Measurements from ENCODE around the gene PRR19.

The PRR19 gene

GRCh38 chr19:42275517-42275916, 26.4 kb upstream of the PRR19 start:
- DNase-seq = no peak

GRCh38 chr19:42276284-42276683, 25.6 kb upstream of the PRR19 start:
- no peak for DNase-seq
- TF ChIP-seq GATA1 (IDR thresholded peaks at IDR 0.05; ENCODE audit: low read depth, low read length) (no peak), POLR2A (IDR thresholded peaks at IDR 0.05; ENCODE audit: low read length) (no peak)

More at GRCh38 chr19:42275517-42275916, 26.4 kb upstream of the PRR19 start:
- no peak for TF ChIP-seq POLR2A (IDR thresholded peaks at IDR 0.05; ENCODE audit: low read length)
- TF ChIP-seq GATA1 (IDR thresholded peaks at IDR 0.05; ENCODE audit: low read depth, low read length) = no peak

GRCh38 chr19:42276821-42277220, 25.1 kb upstream of the PRR19 start:
- no peak for DNase-seq
- TF ChIP-seq GATA1 (IDR thresholded peaks at IDR 0.05; ENCODE audit: low read depth, low read length) (no peak), POLR2A (IDR thresholded peaks at IDR 0.05; ENCODE audit: low read length) (no peak)

- DNase-seq = no peak
- TF ChIP-seq POLR2A (IDR thresholded peaks at IDR 0.05; ENCODE audit: low read length) = peak; percentile 17
- no peak for TF ChIP-seq GATA1 (IDR thresholded peaks at IDR 0.05; ENCODE audit: low read depth, low read length)
Measured at GRCh38 chr19:42277821-42278451, 24.0 kb upstream of the PRR19 start.

- TF ChIP-seq GATA1 (IDR thresholded peaks at IDR 0.05; ENCODE audit: low read depth, low read length) (no peak), POLR2A (IDR thresholded peaks at IDR 0.05; ENCODE audit: low read length) (no peak)
- DNase-seq = no peak
Measured at GRCh38 chr19:42278452-42279154, 23.3 kb upstream of the PRR19 start.

- no peak for TF ChIP-seq GATA1 (IDR thresholded peaks at IDR 0.05; ENCODE audit: low read depth, low read length)
- no peak for TF ChIP-seq POLR2A (IDR thresholded peaks at IDR 0.05; ENCODE audit: low read length)
Measured at GRCh38 chr19:42279155-42279901, 22.6 kb upstream of the PRR19 start.

GRCh38 chr19:42279902-42280814, 21.8 kb upstream of the PRR19 start:
- peak; percentile 94 to 95 for DNase-seq
- TF ChIP-seq GATA1 (IDR thresholded peaks at IDR 0.05; ENCODE audit: low read depth, low read length) (no peak), POLR2A (IDR thresholded peaks at IDR 0.05; ENCODE audit: low read length) (peak; percentile 94)

More at GRCh38 chr19:42279155-42279901, 22.6 kb upstream of the PRR19 start:
- no peak for DNase-seq

GRCh38 chr19:42280815-42281145, 21.2 kb upstream of the PRR19 start:
- TF ChIP-seq POLR2A (IDR thresholded peaks at IDR 0.05; ENCODE audit: low read length) (no peak), GATA1 (IDR thresholded peaks at IDR 0.05; ENCODE audit: low read depth, low read length) (no peak)
- no peak for DNase-seq

- no peak for TF ChIP-seq GATA1 (IDR thresholded peaks at IDR 0.05; ENCODE audit: low read depth, low read length)
- no peak for TF ChIP-seq POLR2A (IDR thresholded peaks at IDR 0.05; ENCODE audit: low read length)
- peak; percentile 77 to 80 for DNase-seq
Measured at GRCh38 chr19:42281146-42281826, 20.6 kb upstream of the PRR19 start.

GRCh38 chr19:42281827-42282762, 19.8 kb upstream of the PRR19 start:
- TF ChIP-seq POLR2A (IDR thresholded peaks at IDR 0.05; ENCODE audit: low read length) (no peak), GATA1 (IDR thresholded peaks at IDR 0.05; ENCODE audit: low read depth, low read length) (no peak)

GRCh38 chr19:42282819-42283187, 19.1 kb upstream of the PRR19 start:
- TF ChIP-seq POLR2A (IDR thresholded peaks at IDR 0.05; ENCODE audit: low read length) (no peak), GATA1 (IDR thresholded peaks at IDR 0.05; ENCODE audit: low read depth, low read length) (no peak)
- DNase-seq = no peak

More at GRCh38 chr19:42281827-42282762, 19.8 kb upstream of the PRR19 start:
- DNase-seq = peak; percentile 56 to 59
